Measurements from ENCODE around the gene KCNH4. TPM values are rescaled to one million over a fixed set of nuclear protein-coding genes. Genes with fewer than 3 reads are reported as not detected.

Gene KCNH4
- total and polyA plus RNA-seq, 9 of the 15 experiments (the other 6 are each of a cell fraction or from before 2014, with no cell fraction given) = 0.10 to 1.8 (median 0.50) TPM

- no peak for TF ChIP-seq GATAD2B (IDR thresholded peaks at IDR 0.05; ENCODE audit: borderline replicate concordance)
- peak; percentile 43; the same call in 1 of the 2 replicates for TF ChIP-seq ZBTB2 (IDR thresholded peaks at IDR 0.05)
- no peak for TF ChIP-seq DEAF1 (CRISPR knock-in tag; IDR thresholded peaks at IDR 0.05)
- TF ChIP-seq ZBTB33 (CRISPR knock-in tag; IDR thresholded peaks at IDR 0.05) = no peak
- peak; percentile 61; the same call in 1 of the 2 replicates for TF ChIP-seq ZBTB9 (CRISPR knock-in tag; IDR thresholded peaks at IDR 0.05)
- peak; percentile 89 for TF ChIP-seq DMBX1 (CRISPR knock-in tag; IDR thresholded peaks at IDR 0.05; ENCODE audit: borderline replicate concordance)
- TF ChIP-seq ZNF224 (CRISPR knock-in tag; IDR thresholded peaks at IDR 0.05) = no peak
- TF ChIP-seq ZNF695 (CRISPR knock-in tag; IDR thresholded peaks at IDR 0.05) = no peak
- no peak for TF ChIP-seq IFI16 (CRISPR knock-in tag; IDR thresholded peaks at IDR 0.05)
- TF ChIP-seq EGR1 (conservative IDR thresholded peaks at IDR 0.05) = 0 out of 2 replicates have a peak, but pooled peaks have one; percentile 8
- no peak for TF ChIP-seq ZBTB49 (CRISPR knock-in tag; IDR thresholded peaks at IDR 0.05; ENCODE audit: borderline replicate concordance)
- no peak for TF ChIP-seq KLF1 (tag; IDR thresholded peaks at IDR 0.05)
- TF ChIP-seq ZNF174 (CRISPR knock-in tag; IDR thresholded peaks at IDR 0.05) = no peak
- TF ChIP-seq ZNF436 (CRISPR knock-in tag; IDR thresholded peaks at IDR 0.05) = no peak
- 0 out of 4 replicates have a peak, but pooled peaks of 1 of the 2 experiments have one; percentile 25 for TF ChIP-seq MAZ (CRISPR knock-in tag; conservative IDR thresholded peaks at IDR 0.05 in 1 of 2, IDR thresholded peaks at IDR 0.05 in 1 of 2)
- TF ChIP-seq SMAD4 (CRISPR knock-in tag; conservative IDR thresholded peaks at IDR 0.05) = peak; percentile 83
- no peak for TF ChIP-seq SRF (CRISPR knock-in tag; IDR thresholded peaks at IDR 0.05)
These were observed 73.1 kb downstream of the KCNH4 start (continued) for GRCh38 chr17:42107597-42108576.

All from K562 (cell line).